HAP-1 (cell line): ENCODE results near the gene ENGASE.

Source experiments
- DNase-seq, 2 experiments: peaks; one replicate each; pipeline ENCODE4 v3.0.0-alpha.2; 2016 to 2020; ENCODE audit warnings: low spot score in 2 of 2
- H3K27me3 ChIP-seq: fragments of 250-450 bp; sonication (Bioruptor Pico); 2 replicates; pipeline ENCODE4 v1.5.1; 2020; ENCODE audit warnings: low read depth, mild to moderate bottlenecking, moderate library complexity
- H3K36me3 ChIP-seq: fragments of 250-450 bp; sonication (Bioruptor Pico); replicated peaks from 2 replicates; pipeline ENCODE4 v1.5.1; 2020; ENCODE audit warnings: mild to moderate bottlenecking
- H3K4me1 ChIP-seq: fragments of 250-450 bp; sonication (Bioruptor Pico); 2 replicates; pipeline ENCODE4 v1.5.1; 2020; ENCODE audit warnings: mild to moderate bottlenecking
- H3K4me3 ChIP-seq: fragments of 250-450 bp; sonication (Bioruptor Pico); 2 replicates; pipeline ENCODE4 v1.5.1; 2020; ENCODE audit warnings: mild to moderate bottlenecking, moderate library complexity
- H3K9me3 ChIP-seq: fragments of 250-450 bp; sonication (Bioruptor Pico); 2 replicates; pipeline ENCODE4 v1.5.1; 2020; ENCODE audit warnings: mild to moderate bottlenecking, moderate library complexity
- in situ Hi-C: fragments of 300-500 bp; cut with MboI; formaldehyde crosslinking; loops from 3 replicates; pipeline ENCODE4 v1.14.3; 2020; ENCODE audit warnings: low sequenced_read_pairs, inconsistent platforms, mixed read lengths

Gene ENGASE

GRCh38 chr17:79106958-79107357 lies 32.3 kb downstream of the ENGASE start:
- Histone ChIP-seq H3K27me3 (peaks cover 23% of the 10 kb centered on the region), H3K4me3 (no peak overlapping the region), H3K36me3 (no peaks in the 10 kb centered on the region), H3K9me3 (no peaks in the 10 kb centered on the region), H3K4me1 (no peaks in the 10 kb centered on the region)
- no peak for DNase-seq
- in situ Hi-C loops, result no loop called here

- H3K4me3 ChIP-seq, result no peak overlapping the region
- no peaks in the 10 kb centered on the region for H3K4me1 ChIP-seq
- H3K9me3 ChIP-seq, result no peaks in the 10 kb centered on the region
- H3K36me3 ChIP-seq, result no peaks in the 10 kb centered on the region
- in situ Hi-C loops, result no loop called here
- peaks cover 21% of the 10 kb centered on the region for H3K27me3 ChIP-seq
- no peak for DNase-seq
Measured at GRCh38 chr17:79107499-79108231, 33.0 kb downstream of the ENGASE start.

GRCh38 chr17:79108232-79108850 lies 33.7 kb downstream of the ENGASE start:
- DNase-seq, result no peak

GRCh38 chr17:79108870-79109269 lies 34.2 kb downstream of the ENGASE start:
- H3K4me1 ChIP-seq, result no peaks in the 10 kb centered on the region
- in situ Hi-C loops, result no loop called here
- H3K9me3 ChIP-seq, result no peaks in the 10 kb centered on the region
- peaks cover 21% of the 10 kb centered on the region for H3K27me3 ChIP-seq
- DNase-seq, result no peak
- no peaks in the 10 kb centered on the region for H3K36me3 ChIP-seq
- H3K4me3 ChIP-seq, result no peak overlapping the region

More at GRCh38 chr17:79108232-79108850, 33.7 kb downstream of the ENGASE start:
- no peaks in the 10 kb centered on the region for H3K4me1 ChIP-seq
- H3K36me3 ChIP-seq, result no peaks in the 10 kb centered on the region
- in situ Hi-C loops, result no loop called here
- H3K27me3 ChIP-seq, result peaks cover 18% of the 10 kb centered on the region
- H3K4me3 ChIP-seq, result no peak overlapping the region
- H3K9me3 ChIP-seq, result no peaks in the 10 kb centered on the region

GRCh38 chr17:79109584-79109983 lies 35.0 kb downstream of the ENGASE start:
- in situ Hi-C loops, result no loop called here
- H3K9me3 ChIP-seq, result no peaks in the 10 kb centered on the region
- no peaks in the 10 kb centered on the region for H3K4me1 ChIP-seq
- no peak overlapping the region for H3K4me3 ChIP-seq
- no peak for DNase-seq
- no peaks in the 10 kb centered on the region for H3K36me3 ChIP-seq
- peaks cover 21% of the 10 kb centered on the region for H3K27me3 ChIP-seq

GRCh38 chr17:79111097-79111496 lies 36.5 kb downstream of the ENGASE start:
- peaks cover 21% of the 10 kb centered on the region for H3K27me3 ChIP-seq
- in situ Hi-C loops, result no loop called here
- DNase-seq, result no peak
- no peaks in the 10 kb centered on the region for H3K36me3 ChIP-seq
- no peaks in the 10 kb centered on the region for H3K9me3 ChIP-seq
- no peaks in the 10 kb centered on the region for H3K4me1 ChIP-seq
- no peak overlapping the region for H3K4me3 ChIP-seq

- Histone ChIP-seq H3K4me1 (no peaks in the 10 kb centered on the region), H3K36me3 (no peaks in the 10 kb centered on the region), H3K27me3 (peaks cover 26% of the 10 kb centered on the region), H3K4me3 (no peak overlapping the region), H3K9me3 (no peaks in the 10 kb centered on the region)
- DNase-seq, result no peak
- in situ Hi-C loops, result no loop called here
Measured at GRCh38 chr17:79112471-79112870, 37.8 kb downstream of the ENGASE start.

GRCh38 chr17:79113699-79114457 lies 39.3 kb downstream of the ENGASE start:
- H3K4me1 ChIP-seq, result no peaks in the 10 kb centered on the region
- H3K4me3 ChIP-seq, result no peak overlapping the region
- in situ Hi-C loops, result no loop called here
- no peaks in the 10 kb centered on the region for H3K9me3 ChIP-seq
- DNase-seq, result no peak
- no peaks in the 10 kb centered on the region for H3K36me3 ChIP-seq
- peaks cover 37% of the 10 kb centered on the region for H3K27me3 ChIP-seq

GRCh38 chr17:79114458-79115301 lies 40.1 kb downstream of the ENGASE start:
- no peaks in the 10 kb centered on the region for H3K4me1 ChIP-seq
- DNase-seq, result no peak
- H3K4me3 ChIP-seq, result no peak overlapping the region
- no peaks in the 10 kb centered on the region for H3K36me3 ChIP-seq
- H3K27me3 ChIP-seq, result peaks cover 44% of the 10 kb centered on the region
- in situ Hi-C loops, result no loop called here
- no peaks in the 10 kb centered on the region for H3K9me3 ChIP-seq

GRCh38 chr17:79115487-79115886 lies 40.9 kb downstream of the ENGASE start:
- DNase-seq, result no peak
- peaks cover 44% of the 10 kb centered on the region for H3K27me3 ChIP-seq

GRCh38 chr17:79116575-79117368 lies 42.1 kb downstream of the ENGASE start:
- Histone ChIP-seq H3K4me3 (no peak overlapping the region), H3K27me3 (peaks cover 45% of the 10 kb centered on the region), H3K9me3 (no peaks in the 10 kb centered on the region), H3K4me1 (no peaks in the 10 kb centered on the region), H3K36me3 (no peaks in the 10 kb centered on the region)
- DNase-seq, result no peak
- in situ Hi-C loops, result no loop called here

More at GRCh38 chr17:79115487-79115886, 40.9 kb downstream of the ENGASE start:
- Histone ChIP-seq H3K9me3 (no peaks in the 10 kb centered on the region), H3K4me3 (no peak overlapping the region), H3K36me3 (no peaks in the 10 kb centered on the region), H3K4me1 (no peaks in the 10 kb centered on the region)
- in situ Hi-C loops, result no loop called here

- in situ Hi-C loops, result no loop called here
- Histone ChIP-seq H3K36me3 (no peaks in the 10 kb centered on the region), H3K4me3 (no peak overlapping the region), H3K27me3 (peaks cover 44% of the 10 kb centered on the region), H3K9me3 (no peaks in the 10 kb centered on the region), H3K4me1 (no peaks in the 10 kb centered on the region)
- DNase-seq, result no peak
Measured at GRCh38 chr17:79117905-79118487, 43.4 kb downstream of the ENGASE start.
